Thyroid gland (tissue), 4 donors: ENCODE results near the gene OR8A1.

Source experiments
- POLR2A ChIP-seq, 2 donors: fragments of 450-650 bp; IDR thresholded peaks; one replicate each; pipeline ENCODE4 v1.6.1; 2017; ENCODE audit warnings: antibody characterized with exemption in 2 of 2, mild to moderate bottlenecking in 2 of 2, moderate library complexity in 1 of 2
- TF ChIP-seq, protein P1 (sequence below), 6 experiments: fragments of 200-600 bp in 3 of 6; fragments of 450-650 bp in 3 of 6; sonication (generic) in 3 of 6; IDR thresholded peaks; one replicate each; pipeline ENCODE4 v1.5.1; 2016 to 2019; ENCODE audit warnings: antibody characterized with exemption in 6 of 6, mild to moderate bottlenecking in 2 of 6, inconsistent platforms in 1 of 6, moderate library complexity in 1 of 6

- TF ChIP-seq, protein P1, sequence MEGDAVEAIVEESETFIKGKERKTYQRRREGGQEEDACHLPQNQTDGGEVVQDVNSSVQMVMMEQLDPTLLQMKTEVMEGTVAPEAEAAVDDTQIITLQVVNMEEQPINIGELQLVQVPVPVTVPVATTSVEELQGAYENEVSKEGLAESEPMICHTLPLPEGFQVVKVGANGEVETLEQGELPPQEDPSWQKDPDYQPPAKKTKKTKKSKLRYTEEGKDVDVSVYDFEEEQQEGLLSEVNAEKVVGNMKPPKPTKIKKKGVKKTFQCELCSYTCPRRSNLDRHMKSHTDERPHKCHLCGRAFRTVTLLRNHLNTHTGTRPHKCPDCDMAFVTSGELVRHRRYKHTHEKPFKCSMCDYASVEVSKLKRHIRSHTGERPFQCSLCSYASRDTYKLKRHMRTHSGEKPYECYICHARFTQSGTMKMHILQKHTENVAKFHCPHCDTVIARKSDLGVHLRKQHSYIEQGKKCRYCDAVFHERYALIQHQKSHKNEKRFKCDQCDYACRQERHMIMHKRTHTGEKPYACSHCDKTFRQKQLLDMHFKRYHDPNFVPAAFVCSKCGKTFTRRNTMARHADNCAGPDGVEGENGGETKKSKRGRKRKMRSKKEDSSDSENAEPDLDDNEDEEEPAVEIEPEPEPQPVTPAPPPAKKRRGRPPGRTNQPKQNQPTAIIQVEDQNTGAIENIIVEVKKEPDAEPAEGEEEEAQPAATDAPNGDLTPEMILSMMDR (IDR thresholded peaks at IDR 0.05): no peak
- no peak for TF ChIP-seq POLR2A (IDR thresholded peaks at IDR 0.05)
Observed at GRCh38 chr11:124600621-124601320, 31.0 kb downstream of the OR8A1 start.
